Activated T-helper 2 cell treated with anti-CD3 and anti-CD28 coated beads, Interferon-gamma antibody, Interleukin-2, Interleukin-4, amounts not matched to agents 10 μg/mL and 5 μg/mL and 100 μg/mL, durations not matched to agents 14 hours and 24 hours and 36 hours (primary cell): ENCODE data around the gene E2F2. TPM values are rescaled to one million over a fixed set of nuclear protein-coding genes. Genes with fewer than 3 reads are reported as not detected.
A peak's percentile ranks its signal among the peaks of the same experiment; 100 is the strongest.

Experiments
- DNase-seq: peaks from one replicate; pipeline ENCODE4 v3.0.0; 2021; ENCODE audit warnings: low spot score
- H3K27ac Mint-ChIP-seq: one replicate; pipeline ENCODE4 v1.8.0; 2021; ENCODE audit warnings: mixed read lengths
- H3K27me3 Mint-ChIP-seq: one replicate; pipeline ENCODE4 v1.8.0; 2021; ENCODE audit warnings: low read depth, mixed read lengths
- H3K36me3 Mint-ChIP-seq: one replicate; pipeline ENCODE4 v1.8.0; 2021; ENCODE audit warnings: low read depth, mixed read lengths
- H3K4me1 Mint-ChIP-seq: one replicate; pipeline ENCODE4 v1.8.0; 2021; ENCODE audit warnings: low read depth, mixed read lengths
- H3K4me3 Mint-ChIP-seq: one replicate; pipeline ENCODE4 v1.8.0; 2021; ENCODE audit warnings: low read depth, mild to moderate bottlenecking, moderate library complexity, mixed read lengths
- H3K9me3 Mint-ChIP-seq: one replicate; pipeline ENCODE4 v1.8.0; 2021; ENCODE audit warnings: mixed read lengths
- intact Hi-C: fragments of 100-400 bp; cut with micrococcal nuclease; formaldehyde crosslinking; loops from one replicate; pipeline ENCODE4 v1.15.1; 2023
- total RNA-seq: library from RNA; stranded (reverse); gene quantifications from 2 replicates; pipeline ENCODE4 v1.2.3, GENCODE V29; 2022

E2F2 gene, protein sequence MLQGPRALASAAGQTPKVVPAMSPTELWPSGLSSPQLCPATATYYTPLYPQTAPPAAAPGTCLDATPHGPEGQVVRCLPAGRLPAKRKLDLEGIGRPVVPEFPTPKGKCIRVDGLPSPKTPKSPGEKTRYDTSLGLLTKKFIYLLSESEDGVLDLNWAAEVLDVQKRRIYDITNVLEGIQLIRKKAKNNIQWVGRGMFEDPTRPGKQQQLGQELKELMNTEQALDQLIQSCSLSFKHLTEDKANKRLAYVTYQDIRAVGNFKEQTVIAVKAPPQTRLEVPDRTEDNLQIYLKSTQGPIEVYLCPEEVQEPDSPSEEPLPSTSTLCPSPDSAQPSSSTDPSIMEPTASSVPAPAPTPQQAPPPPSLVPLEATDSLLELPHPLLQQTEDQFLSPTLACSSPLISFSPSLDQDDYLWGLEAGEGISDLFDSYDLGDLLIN
- total RNA-seq, result 17.2 and 18.6 TPM in 2 replicates

GRCh38 chr1:23530747-23531561 lies at the start of gene E2F2:
Gene E2F2 (minus strand): TSS chr1:23531233. CDS start chr1:23530793, 440 bp downstream.
- intact Hi-C loops, result loop anchor here (2.0 kb wide), 1 partner anchor 28 kb away; the partner anchor contains the start of gene ID3
- peaks cover 67% of the 10 kb centered on the region for H3K4me1 Mint-ChIP-seq
- H3K4me3 Mint-ChIP-seq, result peak within 1 kb of the TSS; percentile 95
- H3K27ac Mint-ChIP-seq, result peak within 1 kb of the TSS; percentile 96
- no peaks in the 10 kb centered on the region for H3K27me3 Mint-ChIP-seq
- peak; percentile 78 for DNase-seq
- peaks cover 5% of the 10 kb centered on the region for H3K36me3 Mint-ChIP-seq
- H3K9me3 Mint-ChIP-seq, result no peaks in the 10 kb centered on the region

DNA sequence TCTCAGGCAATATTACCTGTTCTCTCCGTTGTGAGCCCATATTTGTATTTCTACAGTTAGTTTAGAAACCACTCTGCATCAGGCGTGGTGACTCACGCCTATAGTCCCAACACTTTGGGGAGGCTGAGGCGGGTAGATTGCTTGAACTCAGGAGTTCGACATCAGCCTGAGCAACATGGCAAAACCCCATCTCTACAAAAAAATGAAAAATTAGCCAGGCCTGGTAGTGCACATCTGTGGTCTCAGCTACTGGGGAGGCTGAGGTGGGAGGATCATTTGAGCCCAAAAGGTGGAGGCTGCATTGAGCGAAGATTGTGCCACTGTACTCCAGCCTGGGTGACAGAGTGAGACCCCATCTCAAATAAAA lies 47.9 kb upstream of the E2F2 start:
- Mint-ChIP-seq H3K4me3 (no peak overlapping the region), H3K27me3 (no peaks in the 10 kb centered on the region)
- intact Hi-C loops, result no loop called here

GRCh38 chr1:23578311-23578996 lies 47.4 kb upstream of the E2F2 start:
- Mint-ChIP-seq H3K27ac (peak overlapping the region; percentile 62), H3K4me3 (no peak overlapping the region), H3K9me3 (no peaks in the 10 kb centered on the region), H3K4me1 (peaks cover 27% of the 10 kb centered on the region), H3K27me3 (no peaks in the 10 kb centered on the region), H3K36me3 (no peaks in the 10 kb centered on the region)
- intact Hi-C loops, result no loop called here
- no peak for DNase-seq

More for the DNA sequence above, 47.9 kb upstream of the E2F2 start:
- no peak for DNase-seq
- Mint-ChIP-seq H3K4me1 (peaks cover 27% of the 10 kb centered on the region), H3K36me3 (no peaks in the 10 kb centered on the region), H3K27ac (no peak overlapping the region), H3K9me3 (no peaks in the 10 kb centered on the region)

- Mint-ChIP-seq H3K36me3 (no peaks in the 10 kb centered on the region), H3K9me3 (no peaks in the 10 kb centered on the region), H3K4me3 (peak overlapping the region; percentile 60), H3K27me3 (no peaks in the 10 kb centered on the region), H3K4me1 (peaks cover 27% of the 10 kb centered on the region), H3K27ac (peak overlapping the region; percentile 71)
- intact Hi-C loops, result loop anchor here (1.0 kb wide), 3 partner anchors 14 to 40 kb away; partner anchors contain the start of gene ID3
- no peak for DNase-seq
Measured at GRCh38 chr1:23577056-23578004, 46.3 kb upstream of the E2F2 start.

DNA sequence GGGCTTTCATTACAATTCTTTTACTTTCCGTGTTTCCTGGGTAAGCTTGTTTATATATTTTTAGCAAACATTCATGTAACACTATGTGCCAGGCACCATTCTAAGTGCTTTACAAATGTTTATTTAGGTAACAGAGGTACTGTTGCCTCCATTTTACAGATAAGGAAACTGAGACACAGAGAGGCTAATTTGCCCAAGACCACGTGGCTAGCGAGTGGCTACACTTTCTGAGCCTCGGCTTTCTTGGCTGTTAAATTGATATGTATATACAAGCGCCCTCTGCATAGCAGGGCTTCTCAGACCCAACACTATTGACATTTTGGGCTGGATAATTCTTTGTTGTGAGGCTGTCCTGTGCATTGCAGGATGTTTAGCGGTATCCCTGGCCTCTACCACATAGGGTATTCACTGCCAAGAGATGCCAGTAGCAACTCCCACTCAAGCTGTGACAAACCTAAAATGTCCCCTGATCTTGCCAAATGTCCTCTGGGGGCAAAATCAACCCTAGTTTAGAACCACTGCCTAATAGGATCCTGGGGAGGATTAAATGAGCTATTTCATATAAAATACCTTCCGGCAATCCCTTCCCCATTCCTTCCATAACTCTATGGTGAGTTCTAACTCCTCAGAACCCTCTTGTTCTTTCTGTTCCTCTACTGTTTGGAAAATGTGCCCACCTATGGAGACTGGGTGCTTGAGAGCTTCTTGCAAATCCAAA lies 45.5 kb upstream of the E2F2 start:
- Mint-ChIP-seq H3K9me3 (no peaks in the 10 kb centered on the region), H3K4me1 (peaks cover 27% of the 10 kb centered on the region), H3K36me3 (no peaks in the 10 kb centered on the region), H3K27ac (peak overlapping the region; percentile 71), H3K27me3 (no peaks in the 10 kb centered on the region), H3K4me3 (peak overlapping the region; percentile 60)
- DNase-seq, result no peak
- intact Hi-C loops, result loop anchor here (1.0 kb wide), 3 partner anchors 15 to 41 kb away; partner anchors contain the start of gene ID3

GRCh38 chr1:23575226-23575810 lies 44.3 kb upstream of the E2F2 start:
- no peak overlapping the region for H3K4me3 Mint-ChIP-seq
- peaks cover 27% of the 10 kb centered on the region for H3K4me1 Mint-ChIP-seq
- H3K36me3 Mint-ChIP-seq, result no peaks in the 10 kb centered on the region
- peaks cover 7% of the 10 kb centered on the region for H3K27me3 Mint-ChIP-seq
- H3K27ac Mint-ChIP-seq, result no peak overlapping the region
- no peaks in the 10 kb centered on the region for H3K9me3 Mint-ChIP-seq
- DNase-seq, result no peak
- intact Hi-C loops, result no loop called here

DNA sequence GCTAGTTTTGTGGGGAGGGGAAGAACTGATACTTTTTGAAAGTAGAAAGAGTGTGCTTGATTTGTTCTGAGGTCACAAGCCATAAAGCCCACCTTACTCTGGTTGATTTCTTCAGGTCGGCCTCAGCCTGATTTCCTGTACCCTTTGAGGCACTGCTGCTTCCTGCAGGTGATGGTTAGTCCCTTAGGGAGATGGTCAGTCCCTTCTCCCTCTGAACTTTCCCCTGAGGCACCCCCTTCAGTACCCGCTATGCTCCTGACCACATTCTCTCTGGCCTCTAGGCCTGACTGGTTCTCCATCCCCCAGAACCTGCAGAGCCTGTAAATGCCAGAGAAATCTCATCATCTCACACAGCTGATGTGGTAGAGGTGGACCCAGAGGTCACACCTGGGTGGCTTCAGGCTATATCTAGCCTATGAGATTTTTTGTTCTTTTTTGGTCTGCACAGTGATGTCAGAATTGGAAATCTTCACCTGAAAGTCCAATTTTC lies 43.3 kb upstream of the E2F2 start:
- no peak for DNase-seq
- intact Hi-C loops, result no loop called here
- no peaks in the 10 kb centered on the region for H3K36me3 Mint-ChIP-seq
- H3K27me3 Mint-ChIP-seq, result peaks cover 16% of the 10 kb centered on the region
- peaks cover 27% of the 10 kb centered on the region for H3K4me1 Mint-ChIP-seq
- no peak overlapping the region for H3K4me3 Mint-ChIP-seq
- no peaks in the 10 kb centered on the region for H3K9me3 Mint-ChIP-seq
- H3K27ac Mint-ChIP-seq, result no peak overlapping the region

GRCh38 chr1:23573574-23574182 lies 42.6 kb upstream of the E2F2 start:
- Mint-ChIP-seq H3K36me3 (no peaks in the 10 kb centered on the region), H3K27me3 (peaks cover 23% of the 10 kb centered on the region), H3K4me1 (peaks cover 24% of the 10 kb centered on the region), H3K9me3 (no peaks in the 10 kb centered on the region), H3K4me3 (no peak overlapping the region), H3K27ac (no peak overlapping the region)
- intact Hi-C loops, result no loop called here
- DNase-seq, result no peak

DNA sequence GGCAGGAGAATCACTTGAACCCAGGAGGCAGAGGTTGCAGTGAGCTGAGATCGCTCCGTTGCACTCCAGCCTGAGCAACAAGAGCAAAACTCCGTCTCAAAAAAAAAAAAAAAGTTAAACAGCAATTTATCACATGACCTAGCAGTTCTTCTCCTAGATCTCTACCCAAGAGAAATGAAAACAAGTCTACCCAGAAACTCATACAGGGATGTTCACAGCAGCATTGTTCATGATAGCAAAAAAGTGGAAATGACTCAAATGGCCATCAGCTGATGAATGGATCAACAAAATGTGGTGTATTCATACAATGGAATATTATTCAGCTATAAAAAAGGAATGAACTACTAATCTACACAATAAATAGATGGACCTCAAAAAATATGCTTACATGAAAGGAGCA lies 40.4 kb upstream of the E2F2 start:
- no peak for DNase-seq
- Mint-ChIP-seq H3K4me3 (no peak overlapping the region), H3K4me1 (peaks cover 8% of the 10 kb centered on the region), H3K9me3 (no peaks in the 10 kb centered on the region), H3K36me3 (peaks cover 4% of the 10 kb centered on the region), H3K27ac (no peak overlapping the region), H3K27me3 (peaks cover 33% of the 10 kb centered on the region)
- intact Hi-C loops, result no loop called here

DNA sequence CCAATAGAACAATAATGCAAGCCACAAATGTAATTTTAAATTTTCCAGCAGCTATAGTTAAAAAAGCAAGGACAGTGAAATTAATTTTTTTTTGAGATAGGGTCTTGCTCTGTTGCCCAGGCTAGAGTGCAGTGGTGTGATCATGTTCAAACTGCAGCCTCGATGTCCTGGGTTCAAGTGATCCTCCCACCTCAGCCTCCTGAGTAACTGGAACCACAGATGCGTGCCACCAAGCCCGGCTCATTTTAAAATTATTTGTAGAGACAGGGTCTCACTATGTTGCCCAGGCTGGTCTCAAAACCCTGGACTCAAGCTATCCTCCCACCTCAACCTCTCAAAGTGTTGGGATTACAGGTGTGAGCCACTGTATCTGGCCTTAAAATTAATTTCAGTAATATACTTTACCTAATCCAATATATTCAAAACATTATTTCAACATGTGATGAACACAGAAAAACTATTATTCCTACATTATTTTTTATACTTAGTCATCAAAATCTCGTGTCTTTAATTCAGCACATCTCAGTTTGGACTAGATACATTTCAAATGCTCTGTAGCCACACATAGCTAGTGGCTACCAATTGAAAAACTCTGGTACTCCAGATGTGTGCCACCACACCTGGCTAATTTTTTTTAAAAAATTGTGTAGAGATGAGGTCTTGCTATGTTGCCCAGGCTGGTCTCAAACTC lies 39.1 kb upstream of the E2F2 start:
- Mint-ChIP-seq H3K9me3 (no peaks in the 10 kb centered on the region), H3K4me1 (peaks cover 6% of the 10 kb centered on the region), H3K27ac (no peak overlapping the region), H3K4me3 (no peak overlapping the region), H3K36me3 (peaks cover 4% of the 10 kb centered on the region), H3K27me3 (peaks cover 45% of the 10 kb centered on the region)
- intact Hi-C loops, result no loop called here
- DNase-seq, result no peak
